WTC11 (cell line): ENCODE results near the gene VCAN. TPM values are rescaled to one million over a fixed set of nuclear protein-coding genes. Genes with fewer than 3 reads are reported as not detected.

Source experiments
- ATAC-seq: fragments of 200-7000 bp; cut with Tn5 transposase; 2 replicates; pipeline ENCODE4 v1.10.0; 2021; ENCODE audit warnings: mild to moderate bottlenecking, moderate library complexity
- CTCF ChIA-PET: fragments of 300-600 bp; sonication (Branson Sonifier 250); formaldehyde crosslinking; loops from one replicate; lab custom pipeline; 2021; ENCODE audit warnings: antibody characterized with exemption; lab: Charles Lee
- POLR2A ChIA-PET: fragments of 350-600 bp; sonication (Branson Sonifier 250); formaldehyde crosslinking; loops from one replicate; lab custom pipeline; 2021; ENCODE audit warnings: antibody characterized with exemption; lab: Charles Lee
- DNase-seq: peaks from one replicate; pipeline ENCODE4 v3.0.0; 2021; ENCODE audit warnings: low spot score
- H3K27ac Mint-ChIP-seq: 2 replicates; pipeline ENCODE4 v1.8.0; 2021; ENCODE audit warnings: mixed read lengths
- H3K27me3 Mint-ChIP-seq: 2 replicates; pipeline ENCODE4 v1.8.0; 2021; ENCODE audit warnings: low read depth, mild to moderate bottlenecking, moderate library complexity, mixed read lengths
- H3K36me3 Mint-ChIP-seq: 2 replicates; pipeline ENCODE4 v1.8.0; 2021; ENCODE audit warnings: mixed read lengths
- H3K4me1 Mint-ChIP-seq: 2 replicates; pipeline ENCODE4 v1.8.0; 2022; ENCODE audit warnings: mixed read lengths
- H3K4me3 Mint-ChIP-seq: 2 replicates; pipeline ENCODE4 v1.8.0; 2021; ENCODE audit warnings: mild to moderate bottlenecking, moderate library complexity, mixed read lengths
- H3K9me3 Mint-ChIP-seq: 2 replicates; pipeline ENCODE4 v1.8.0; 2021; ENCODE audit warnings: mixed read lengths
- AR ChIP-seq: fragments of 250-450 bp; sonication (Bioruptor Pico); IDR thresholded peaks from 2 replicates; pipeline ENCODE4 v1.9.0; 2021; ENCODE audit warnings: mild to moderate bottlenecking
- ATF3 ChIP-seq: sonication (generic); formaldehyde crosslinking; conservative IDR thresholded peaks from 2 replicates; pipeline ENCODE4 v1.8.1; 2022; ENCODE audit warnings: mild to moderate bottlenecking, missing genetic modification reagents
- CREB1 ChIP-seq: sonication (generic); formaldehyde crosslinking; IDR thresholded peaks from 2 replicates; pipeline ENCODE4 v1.8.0; 2023; ENCODE audit warnings: mild to moderate bottlenecking, missing genetic modification reagents
- CREM ChIP-seq: sonication (generic); formaldehyde crosslinking; IDR thresholded peaks from 2 replicates; pipeline ENCODE4 v1.8.1; 2022; ENCODE audit warnings: mild to moderate bottlenecking, missing genetic modification reagents, moderate library complexity
- E2F1 ChIP-seq: sonication (generic); formaldehyde crosslinking; IDR thresholded peaks from 2 replicates; pipeline ENCODE4 v1.8.0; 2022; ENCODE audit warnings: mild to moderate bottlenecking, missing genetic modification reagents
- ERG ChIP-seq: fragments of 250-450 bp; sonication (Bioruptor Pico); IDR thresholded peaks from 2 replicates; pipeline ENCODE4 v1.8.0; 2021; ENCODE audit warnings: mild to moderate bottlenecking
- FOXK1 ChIP-seq: sonication (generic); formaldehyde crosslinking; IDR thresholded peaks from 2 replicates; pipeline ENCODE4 v1.8.0; 2022; ENCODE audit warnings: mild to moderate bottlenecking, moderate library complexity, missing genetic modification reagents
- FOXP1 ChIP-seq: sonication (generic); formaldehyde crosslinking; IDR thresholded peaks from 2 replicates; pipeline ENCODE4 v1.8.0; 2022; ENCODE audit warnings: missing genetic modification reagents, mild to moderate bottlenecking, moderate library complexity, borderline replicate concordance
- HMGA2 ChIP-seq: fragments of 250-450 bp; sonication (Bioruptor Pico); IDR thresholded peaks from 2 replicates; pipeline ENCODE4 v1.4.0; 2021; ENCODE audit warnings: mild to moderate bottlenecking, moderate library complexity
- IRF2 ChIP-seq: sonication (generic); formaldehyde crosslinking; IDR thresholded peaks from 2 replicates; pipeline ENCODE4 v1.8.0; 2022; ENCODE audit warnings: low read depth, missing genetic modification reagents, borderline replicate concordance
- JAZF1 ChIP-seq: fragments of 250-450 bp; sonication (Bioruptor Pico); IDR thresholded peaks from 2 replicates; pipeline ENCODE4 v1.9.0; 2021; ENCODE audit warnings: moderate library complexity, mild to moderate bottlenecking, inconsistent platforms
- MAX ChIP-seq: sonication (generic); formaldehyde crosslinking; IDR thresholded peaks from 2 replicates; pipeline ENCODE4 v1.8.0; 2022; ENCODE audit warnings: mild to moderate bottlenecking, missing genetic modification reagents
- MLX ChIP-seq: sonication (generic); formaldehyde crosslinking; IDR thresholded peaks from 2 replicates; pipeline ENCODE4 v1.8.1; 2023; ENCODE audit warnings: mild to moderate bottlenecking, missing genetic modification reagents, moderate library complexity
- TP53 ChIP-seq: sonication (generic); formaldehyde crosslinking; IDR thresholded peaks from 2 replicates; pipeline ENCODE4 v1.8.1; 2023; ENCODE audit warnings: mild to moderate bottlenecking, missing genetic modification reagents
- USF2 ChIP-seq: sonication (generic); formaldehyde crosslinking; IDR thresholded peaks from 2 replicates; pipeline ENCODE4 v1.8.1; 2023; ENCODE audit warnings: mild to moderate bottlenecking, missing genetic modification reagents, moderate library complexity
- ZNF232 ChIP-seq: sonication (generic); formaldehyde crosslinking; IDR thresholded peaks from 2 replicates; pipeline ENCODE4 v1.8.0; 2022; ENCODE audit warnings: mild to moderate bottlenecking, missing genetic modification reagents
- ZNF281 ChIP-seq: sonication (generic); formaldehyde crosslinking; IDR thresholded peaks from 2 replicates; pipeline ENCODE4 v1.8.0; 2023; ENCODE audit warnings: mild to moderate bottlenecking, missing genetic modification reagents
- ZNF416 ChIP-seq: fragments of 250-450 bp; sonication (Bioruptor Pico); IDR thresholded peaks from 2 replicates; pipeline ENCODE4 v1.9.0; 2021; ENCODE audit warnings: mild to moderate bottlenecking, inconsistent platforms
- ZNF671 ChIP-seq: fragments of 250-450 bp; sonication (Bioruptor Pico); IDR thresholded peaks from 2 replicates; pipeline ENCODE4 v1.8.0; 2021; ENCODE audit warnings: mild to moderate bottlenecking
- ZSCAN18 ChIP-seq: fragments of 250-450 bp; sonication (Bioruptor Pico); IDR thresholded peaks from 2 replicates; pipeline ENCODE4 v2.1.2; 2022; ENCODE audit warnings: mild to moderate bottlenecking, moderate library complexity
- total RNA-seq: library from RNA; stranded (reverse); gene quantifications from 3 replicates; pipeline ENCODE4 v1.2.3, GENCODE V29; 2021

VCAN gene
- total RNA-seq, 1 experiment from 2014 or later: 276 TPM

- TF ChIP-seq ATF3 (no peak), TP53 (no peak), AR (CRISPR knock-in tag) (no peak), CREB1 (CRISPR knock-in tag) (no peak)
Measured at GRCh38 chr5:83513491-83513890, 41.9 kb downstream of the VCAN start (continued).

- no peaks in the 10 kb centered on the region for H3K27me3 Mint-ChIP-seq
- H3K4me1 Mint-ChIP-seq: no peaks in the 10 kb centered on the region
- TF ChIP-seq TP53 (no peak), JAZF1 (no peak), FOXP1 (CRISPR knock-in tag) (no peak), MLX (CRISPR knock-in tag) (no peak), MAX (CRISPR knock-in tag) (no peak), ERG (CRISPR knock-in tag) (no peak), ZNF232 (no peak), CREM (CRISPR knock-in tag) (no peak), USF2 (no peak), ZNF281 (CRISPR knock-in tag) (no peak), ZNF416 (CRISPR knock-in tag) (no peak), IRF2 (no peak), ZSCAN18 (CRISPR knock-in tag) (no peak), AR (CRISPR knock-in tag) (no peak), HMGA2 (no peak), FOXK1 (CRISPR knock-in tag) (no peak), E2F1 (CRISPR knock-in tag) (no peak), ZNF671 (CRISPR knock-in tag) (no peak)
- peaks cover 65% of the 10 kb centered on the region for H3K36me3 Mint-ChIP-seq
- ChIA-PET POLR2A (no interaction called here), CTCF (no interaction called here)
- no peak overlapping the region for H3K27ac Mint-ChIP-seq
- DNase-seq (no peak), ATAC-seq (no peak)
- H3K9me3 Mint-ChIP-seq: no peaks in the 10 kb centered on the region
- H3K4me3 Mint-ChIP-seq: no peak overlapping the region
Measured at GRCh38 chr5:83516377-83516776, 44.8 kb downstream of the VCAN start.
